Panc1 (cell line): Measurements from ENCODE around the gene CCDC178. TPM values are rescaled to one million over a fixed set of nuclear protein-coding genes. Genes with fewer than 3 reads are reported as not detected.
A peak's percentile ranks its signal among the peaks of the same experiment; 100 is the strongest.

Experiments used
- ATAC-seq: fragments of 200-7000 bp; cut with Tn5 transposase; 2 replicates; pipeline ENCODE4 v1.9.1; 2020; ENCODE audit warnings: mild to moderate bottlenecking, moderate library complexity
- BruUV-seq: library from RNA; stranded (reverse); fragments of 400-500 nt; replicated peaks from 2 replicates; lab custom pipeline; 2021; lab: Mats Ljungman, UMichigan
- CTCF ChIA-PET: fragments of 300-600 bp; sonication (Branson Sonifier 250); formaldehyde crosslinking; loops from one replicate; lab custom pipeline; 2022; ENCODE audit warnings: antibody characterized with exemption; lab: Charles Lee
- POLR2A ChIA-PET: fragments of 300-600 bp; sonication (Branson Sonifier 250); formaldehyde crosslinking; loops from one replicate; lab custom pipeline; 2022; ENCODE audit warnings: antibody characterized with exemption; lab: Charles Lee
- DNase-seq: peaks from one replicate; pipeline ENCODE4 v3.0.0-alpha.2; 2010; ENCODE audit warnings: low read depth, low spot score
- H3K27ac ChIP-seq: 2 replicates; pipeline ENCODE4 v1.5.1; 2011; ENCODE audit warnings: mild to moderate bottlenecking, low read length, inconsistent platforms
- H3K27me3 ChIP-seq: fragments of 200-500 bp; sonication (Bioruptor generic); 2 replicates; pipeline ENCODE4 v1.6.0; 2014; ENCODE audit warnings: low read length, inconsistent platforms; ENCODE audit not compliant: control insufficient read depth, insufficient read depth
- H3K36me3 ChIP-seq: fragments of 200-500 bp; sonication (Bioruptor generic); 2 replicates; pipeline ENCODE4 v1.5.1; 2014; ENCODE audit warnings: inconsistent platforms, mild to moderate bottlenecking, low read length, moderate library complexity; ENCODE audit not compliant: control insufficient read depth, insufficient read depth
- H3K4me1 ChIP-seq: 2 replicates; pipeline ENCODE4 v1.5.1; 2011; ENCODE audit warnings: inconsistent platforms, mild to moderate bottlenecking, low read length, moderate library complexity; ENCODE audit not compliant: control insufficient read depth, insufficient read depth
- H3K4me3 ChIP-seq, 2 experiments: 2 replicates each; pipeline ENCODE4 v1.5.1; 2011 to 2012; ENCODE audit warnings: low read depth in 2 of 2, low read length in 2 of 2, mild to moderate bottlenecking in 2 of 2, inconsistent platforms in 1 of 2, moderate library complexity in 1 of 2
- H3K9me3 ChIP-seq: fragments of 200-500 bp; sonication (Bioruptor generic); 2 replicates; pipeline ENCODE4 v1.5.1; 2014; ENCODE audit warnings: low read depth, mild to moderate bottlenecking, inconsistent platforms, low read length, moderate library complexity; ENCODE audit not compliant: control insufficient read depth, insufficient read depth
- CTCF ChIP-seq: fragments of 450-650 bp; IDR thresholded peaks from 2 replicates; pipeline ENCODE4 v1.5.1; 2017; ENCODE audit warnings: mild to moderate bottlenecking
- POLR2AphosphoS5 ChIP-seq: IDR thresholded peaks from 2 replicates; pipeline ENCODE4 v1.6.1; 2012; ENCODE audit warnings: mild to moderate bottlenecking, low read depth, low read length, moderate library complexity
- REST ChIP-seq, 2 experiments: IDR thresholded peaks; 2 replicates each; pipeline ENCODE4 v1.6.1; 2011 to 2012; ENCODE audit warnings: low read depth in 2 of 2, control low read depth in 1 of 2, low read length in 1 of 2, mild to moderate bottlenecking in 1 of 2, moderate library complexity in 1 of 2; ENCODE audit not compliant: insufficient read depth in 1 of 2
- SIN3A ChIP-seq: IDR thresholded peaks from 2 replicates; pipeline ENCODE4 v1.6.1; 2012; ENCODE audit warnings: low read depth, mild to moderate bottlenecking, low read length, moderate library complexity, borderline replicate concordance; ENCODE audit not compliant: insufficient read depth
- TCF7L2 ChIP-seq: IDR thresholded peaks from 2 replicates; pipeline ENCODE4 v1.6.1; 2011; ENCODE audit warnings: mild to moderate bottlenecking, low read depth, low read length, inconsistent platforms
- in situ Hi-C: cut with HindIII; loops from 2 replicates; pipeline ENCODE4 v1.10.0; 2016; ENCODE audit warnings: low sequenced_read_pairs, low pct_unique_long_range_greater_than_20kb
- intact Hi-C: fragments of 100-400 bp; cut with micrococcal nuclease; formaldehyde crosslinking; loops from one replicate; pipeline ENCODE4 v1.10.0; 2022; ENCODE audit not compliant: unreplicated experiment
- total RNA-seq: library from RNA; stranded (reverse); gene quantifications from one replicate; pipeline ENCODE4 v1.2.1, GENCODE V29; 2021; ENCODE audit not compliant: unreplicated experiment

CCDC178 gene
- total RNA-seq, 1 experiment from 2014 or later, result not detected

GRCh38 chr18:33469699-33470098 is 29.2 kb upstream of the CCDC178 start:
- Histone ChIP-seq H3K36me3 (no peaks in the 10 kb centered on the region), H3K27ac (peak overlapping the region; percentile 63; the same call in 1 of the 2 replicates), H3K4me1 (no peaks in the 10 kb centered on the region; the same call in 1 of the 2 replicates), H3K4me3 (no peak overlapping the region), H3K27me3 (no peaks in the 10 kb centered on the region), H3K9me3 (no peaks in the 10 kb centered on the region)
- peak; percentile 38; the same call in 1 of the 2 replicates for ATAC-seq
- in situ Hi-C loops (no loop called here), intact Hi-C loops (no loop called here)
- BruUV-seq, result no TSS peak
- ChIA-PET CTCF (no interaction called here), POLR2A (no interaction called here)
- DNase-seq, result no peak
- TF ChIP-seq CTCF (no peak), SIN3A (no peak), POLR2AphosphoS5 (no peak), REST (IDR thresholded peaks at IDR 0.05; ENCODE audit: insufficient read depth in 1 of 2, low read depth in 2 of 2, low read length in 1 of 2) (no peak), TCF7L2 (no peak)

GRCh38 chr18:33467531-33467930 is 27.0 kb upstream of the CCDC178 start:
- Histone ChIP-seq H3K27me3 (no peaks in the 10 kb centered on the region), H3K27ac (no peak overlapping the region), H3K9me3 (no peaks in the 10 kb centered on the region), H3K4me3 (no peak overlapping the region), H3K4me1 (no peaks in the 10 kb centered on the region; the same call in 1 of the 2 replicates), H3K36me3 (no peaks in the 10 kb centered on the region)
- no TSS peak for BruUV-seq
- in situ Hi-C loops, result no loop called here
- POLR2A ChIA-PET, result no interaction called here
- CTCF ChIA-PET, result no interaction called here
- intact Hi-C loops, result no loop called here
- ATAC-seq (no peak), DNase-seq (no peak)
- TF ChIP-seq TCF7L2 (no peak), SIN3A (no peak), REST (IDR thresholded peaks at IDR 0.05; ENCODE audit: insufficient read depth in 1 of 2, low read depth in 2 of 2, low read length in 1 of 2) (no peak), CTCF (no peak), POLR2AphosphoS5 (no peak)
